DMS79 (cell line): ENCODE measurements around the gene LIN54.
A peak's percentile ranks its signal among the peaks of the same experiment; 100 is the strongest.

Experiments
- DNase-seq: peaks from one replicate; lab custom pipeline; 2025; lab: John Stamatoyannopoulos, UW

Gene LIN54

DNA sequence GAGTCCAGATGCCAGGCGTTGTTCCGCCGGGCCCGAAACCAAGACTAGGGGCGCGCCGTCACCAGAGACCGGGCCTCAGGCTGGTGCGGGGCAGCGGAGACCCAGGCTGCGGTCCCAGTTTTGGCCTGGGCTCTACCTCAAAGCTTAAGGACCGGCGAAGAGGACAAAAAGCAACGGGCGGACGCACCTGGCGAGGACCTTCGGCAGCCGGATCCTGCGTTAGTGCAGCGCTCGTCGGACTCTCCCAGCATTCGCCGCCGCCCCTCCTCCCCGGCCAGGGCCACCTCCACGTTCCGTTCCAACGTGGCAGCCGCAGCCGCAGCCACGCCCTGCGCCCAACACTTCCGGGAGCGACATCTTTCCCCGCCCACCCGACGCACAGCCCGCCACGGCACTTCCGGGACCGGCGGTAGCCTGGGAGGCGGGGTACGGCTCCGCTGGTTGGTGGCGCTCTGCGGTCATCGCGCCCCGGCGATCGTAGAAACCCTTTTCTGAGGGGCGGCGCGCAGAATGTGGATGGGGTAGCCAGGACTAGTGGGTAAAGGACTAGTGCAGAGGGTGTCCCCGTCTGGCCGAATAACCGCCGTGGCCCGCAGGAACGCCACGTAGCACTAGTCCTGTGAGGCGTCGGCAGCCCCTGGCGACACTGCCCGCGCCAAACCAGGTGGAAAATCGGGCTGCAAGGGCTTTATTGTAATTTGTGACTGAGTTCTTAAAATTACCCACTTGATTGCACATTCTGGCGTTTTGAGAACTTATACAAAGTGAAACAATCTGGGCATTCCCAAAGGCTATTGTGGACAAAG, 119.5 kb downstream of the LIN54 start, which contains the start of gene SEC31A:
Gene SEC31A, minus strand, starts transcription at position 253 of the 806 bp plus-strand sequence. CDS start 9,217 bp downstream, outside the sequence.
- DNase-seq: peak; percentile 86

- DNase-seq: peak; percentile 40
Observed at GRCh38 chr4:82890528-82890900, 120.1 kb downstream of the LIN54 start.

- DNase-seq: no peak
Observed at GRCh38 chr4:82889287-82889686, 121.3 kb downstream of the LIN54 start.

DNA sequence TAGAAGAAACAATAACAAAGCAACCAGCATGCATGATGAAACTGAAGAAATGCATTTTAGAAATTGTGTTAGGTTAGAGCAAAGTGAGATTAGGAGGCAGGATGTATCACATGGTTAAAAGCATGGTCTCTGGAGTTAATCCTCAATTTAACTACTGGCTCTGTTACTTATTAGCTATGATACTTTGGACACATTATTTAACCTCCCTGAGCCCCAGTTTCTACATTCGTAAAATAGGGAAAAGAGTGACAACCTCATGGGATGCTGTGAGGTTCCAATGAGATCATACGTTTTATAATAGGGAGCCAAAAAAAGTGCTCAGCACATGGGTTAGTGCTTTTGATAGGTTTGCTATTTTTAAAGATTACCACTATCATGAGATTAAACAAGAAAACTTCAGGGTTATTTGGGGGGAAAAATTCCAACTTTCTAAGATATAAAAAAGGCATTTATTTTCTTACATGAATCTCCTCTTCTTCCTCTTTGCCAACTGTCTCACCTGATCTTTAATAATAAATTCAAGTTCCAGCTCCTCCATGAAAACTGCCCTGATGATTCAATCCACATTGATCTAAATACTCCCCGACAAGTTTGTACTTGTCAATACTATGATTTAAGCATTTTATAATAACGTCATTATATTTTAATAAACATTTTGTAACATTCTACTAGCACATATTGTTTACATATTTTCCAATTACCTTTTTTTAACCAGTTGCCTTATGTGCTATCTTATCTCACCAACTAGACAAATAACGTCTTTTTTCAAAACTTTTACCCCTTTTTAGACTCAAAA, 124.3 kb downstream of the LIN54 start:
- no peak for DNase-seq

DNA sequence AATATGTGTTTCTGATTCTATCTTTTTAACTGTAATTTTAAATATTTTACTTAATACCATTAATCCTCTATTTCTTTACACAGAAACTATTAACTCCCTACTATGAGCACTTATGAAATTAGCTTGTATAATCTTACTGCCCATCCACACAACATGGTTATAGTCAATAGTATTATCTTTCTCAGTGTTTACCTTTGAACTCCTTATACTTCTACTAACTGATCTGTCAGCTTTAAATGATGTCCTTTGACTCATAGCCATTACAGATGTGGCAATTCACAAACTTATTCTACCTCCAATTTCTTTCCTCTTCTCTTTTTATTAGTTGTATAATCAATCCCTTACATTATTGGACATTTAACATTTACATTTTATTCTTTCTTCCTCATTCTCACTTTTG, 125.2 kb downstream of the LIN54 start:
- DNase-seq: no peak
